ENCODE measurements around the gene CAPN14.

Gene CAPN14

DNA sequence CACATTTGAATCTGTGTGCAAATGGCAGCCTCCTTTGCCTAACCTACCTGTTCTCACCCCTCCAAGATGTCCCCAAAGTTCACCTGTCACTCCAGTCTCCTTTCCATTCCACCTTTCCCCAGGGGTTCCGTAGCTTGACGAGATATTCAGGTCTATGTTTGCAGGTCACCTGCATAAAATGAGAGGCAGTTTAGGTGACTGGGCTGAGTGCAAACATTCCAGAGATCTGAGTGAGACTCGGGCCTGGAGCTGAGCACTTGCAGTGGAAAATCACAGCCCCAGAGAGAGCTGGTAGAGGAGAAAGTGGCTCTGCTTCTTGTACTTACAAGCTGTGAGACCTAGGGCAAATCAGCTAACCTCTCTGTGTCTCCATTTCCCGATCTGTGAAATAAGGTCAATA, 20.1 kb downstream of the CAPN14 start:
- H3K4me3 ChIP-seq (ENCODE audit: low read depth, low read length): no peak overlapping the region
- no peak for DNase-seq (ENCODE audit: low read depth)
- TF ChIP-seq, protein P1, sequence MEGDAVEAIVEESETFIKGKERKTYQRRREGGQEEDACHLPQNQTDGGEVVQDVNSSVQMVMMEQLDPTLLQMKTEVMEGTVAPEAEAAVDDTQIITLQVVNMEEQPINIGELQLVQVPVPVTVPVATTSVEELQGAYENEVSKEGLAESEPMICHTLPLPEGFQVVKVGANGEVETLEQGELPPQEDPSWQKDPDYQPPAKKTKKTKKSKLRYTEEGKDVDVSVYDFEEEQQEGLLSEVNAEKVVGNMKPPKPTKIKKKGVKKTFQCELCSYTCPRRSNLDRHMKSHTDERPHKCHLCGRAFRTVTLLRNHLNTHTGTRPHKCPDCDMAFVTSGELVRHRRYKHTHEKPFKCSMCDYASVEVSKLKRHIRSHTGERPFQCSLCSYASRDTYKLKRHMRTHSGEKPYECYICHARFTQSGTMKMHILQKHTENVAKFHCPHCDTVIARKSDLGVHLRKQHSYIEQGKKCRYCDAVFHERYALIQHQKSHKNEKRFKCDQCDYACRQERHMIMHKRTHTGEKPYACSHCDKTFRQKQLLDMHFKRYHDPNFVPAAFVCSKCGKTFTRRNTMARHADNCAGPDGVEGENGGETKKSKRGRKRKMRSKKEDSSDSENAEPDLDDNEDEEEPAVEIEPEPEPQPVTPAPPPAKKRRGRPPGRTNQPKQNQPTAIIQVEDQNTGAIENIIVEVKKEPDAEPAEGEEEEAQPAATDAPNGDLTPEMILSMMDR (IDR thresholded peaks at IDR 0.05; ENCODE audit: low read depth, low read length, missing control alignments): no peak

DNA sequence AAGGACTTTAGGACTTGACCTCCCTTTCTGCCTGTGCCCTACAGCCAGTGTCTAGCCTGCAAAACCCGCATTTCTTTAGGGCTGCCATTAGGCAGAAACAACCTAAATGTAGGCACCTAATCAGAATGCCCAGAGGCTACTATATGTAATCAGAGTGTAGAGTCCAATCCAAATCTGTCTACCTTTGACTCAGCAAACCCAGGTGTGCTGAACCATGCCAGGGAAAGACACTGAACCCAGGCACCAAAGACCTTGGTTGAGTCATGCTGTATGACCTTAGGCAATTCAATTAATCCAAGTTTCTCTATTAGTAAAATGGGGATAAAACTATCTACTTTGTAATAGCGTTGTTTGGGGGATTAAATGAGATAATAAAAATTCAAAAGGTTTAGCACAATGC, 20.7 kb downstream of the CAPN14 start:
- TF ChIP-seq, protein P1 (IDR thresholded peaks at IDR 0.05; ENCODE audit: low read depth, low read length, missing control alignments): no peak
- DNase-seq (ENCODE audit: low read depth): no peak
- no peak overlapping the region for H3K4me3 ChIP-seq (ENCODE audit: low read depth, low read length)

DNA sequence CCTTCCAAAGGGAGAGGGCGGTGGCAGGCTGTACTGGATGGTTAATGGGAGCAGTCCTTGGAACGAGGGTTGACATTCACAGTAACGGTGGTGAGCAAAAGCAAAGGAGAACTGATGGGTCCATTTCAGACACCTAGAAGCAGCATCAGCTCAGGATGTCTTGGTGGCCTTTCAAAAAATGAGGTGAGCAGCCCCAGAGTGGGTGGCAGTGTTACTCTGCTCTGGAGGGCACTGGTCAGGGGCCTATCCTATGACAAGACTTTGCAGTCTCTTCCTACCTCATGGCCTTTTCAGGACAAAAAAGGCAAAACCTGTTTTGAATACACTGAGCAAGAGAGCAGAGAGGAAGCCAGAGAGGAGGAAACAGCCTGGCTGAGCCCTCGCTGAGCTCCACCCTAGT, 23.5 kb downstream of the CAPN14 start:
- no peak for DNase-seq (ENCODE audit: low read depth)
- TF ChIP-seq, protein P1 (IDR thresholded peaks at IDR 0.05; ENCODE audit: low read depth, low read length, missing control alignments): no peak
- H3K4me3 ChIP-seq (ENCODE audit: low read depth, low read length): no peak overlapping the region

DNA sequence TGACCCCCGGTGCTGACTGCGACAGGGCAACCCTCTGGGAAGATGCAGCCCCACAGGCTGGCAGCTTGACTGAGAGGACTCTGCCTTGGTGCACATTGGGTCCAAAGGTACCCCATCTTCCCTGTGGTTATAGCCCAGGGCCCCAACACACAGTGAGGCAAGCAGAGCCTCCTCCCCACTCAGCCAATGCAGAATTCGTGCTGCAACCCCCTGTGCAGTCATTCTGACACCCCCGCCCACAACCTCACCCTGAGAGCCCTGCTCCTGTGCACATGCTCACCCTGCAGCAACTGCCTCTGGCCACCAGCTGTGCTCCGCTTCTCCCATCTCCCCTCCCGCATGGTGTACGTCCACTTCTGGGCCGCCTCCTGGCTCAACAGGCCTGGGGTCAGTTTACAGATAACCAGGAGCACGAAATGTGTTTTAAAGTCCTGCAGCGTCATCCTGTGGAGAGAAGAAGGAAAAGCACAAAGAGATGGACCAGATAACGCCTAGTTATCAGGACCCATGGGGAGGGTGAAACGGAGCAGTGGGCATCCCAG, 24.4 kb downstream of the CAPN14 start:
- TF ChIP-seq, protein P1 (IDR thresholded peaks at IDR 0.05; ENCODE audit: low read depth, low read length, missing control alignments): no peak
- H3K4me3 ChIP-seq (ENCODE audit: low read depth, low read length): no peak overlapping the region
- no peak for DNase-seq (ENCODE audit: low read depth)

DNA sequence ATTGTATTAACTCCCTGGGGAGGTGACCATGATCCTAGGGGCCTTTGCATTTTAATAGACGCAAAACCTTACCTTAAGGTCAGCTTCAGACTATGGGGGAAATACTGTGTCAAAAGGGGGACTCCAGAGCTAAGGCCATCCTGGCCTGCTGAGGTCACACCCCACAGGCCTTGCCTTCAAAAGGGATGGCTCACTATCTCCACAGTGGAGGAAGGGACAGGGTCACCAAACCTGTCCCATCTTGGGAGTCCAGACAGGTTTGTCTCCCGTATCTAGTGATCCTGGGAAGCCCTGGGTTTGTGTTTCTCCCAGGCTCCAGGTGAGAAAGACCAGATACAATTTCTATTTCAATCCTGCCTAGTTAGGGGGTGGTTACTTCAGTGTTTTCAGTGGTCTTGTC, 24.9 kb downstream of the CAPN14 start:
- TF ChIP-seq, protein P1 (IDR thresholded peaks at IDR 0.05; ENCODE audit: low read depth, low read length, missing control alignments): no peak
- DNase-seq (ENCODE audit: low read depth): no peak

DNA sequence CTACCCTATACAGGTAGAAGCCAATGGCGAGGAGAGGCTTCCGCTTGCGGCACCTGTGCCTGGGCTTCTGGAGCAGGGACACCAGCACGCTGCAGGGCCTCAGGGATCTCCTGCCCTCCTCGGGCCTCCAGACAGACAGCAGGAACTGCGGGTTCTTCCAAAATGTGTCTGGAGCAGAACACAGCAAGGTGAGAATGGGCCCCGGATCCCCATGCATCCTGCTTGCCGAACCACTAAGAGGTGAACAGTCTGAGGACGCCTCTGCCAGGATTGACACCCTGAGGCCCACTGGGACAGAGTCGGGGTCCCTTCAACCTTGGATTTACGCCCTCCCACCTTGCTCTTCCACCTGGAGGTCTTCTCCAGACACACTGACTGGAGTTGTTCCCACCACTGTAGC, 25.4 kb downstream of the CAPN14 start:
- TF ChIP-seq, protein P1 (IDR thresholded peaks at IDR 0.05; ENCODE audit: low read depth, low read length, missing control alignments): no peak
- no peak for DNase-seq (ENCODE audit: low read depth)
- no peak overlapping the region for H3K4me3 ChIP-seq (ENCODE audit: low read depth, low read length)

More for the DNA sequence above, 24.9 kb downstream of the CAPN14 start:
- H3K4me3 ChIP-seq (ENCODE audit: low read depth, low read length): no peak overlapping the region

DNA sequence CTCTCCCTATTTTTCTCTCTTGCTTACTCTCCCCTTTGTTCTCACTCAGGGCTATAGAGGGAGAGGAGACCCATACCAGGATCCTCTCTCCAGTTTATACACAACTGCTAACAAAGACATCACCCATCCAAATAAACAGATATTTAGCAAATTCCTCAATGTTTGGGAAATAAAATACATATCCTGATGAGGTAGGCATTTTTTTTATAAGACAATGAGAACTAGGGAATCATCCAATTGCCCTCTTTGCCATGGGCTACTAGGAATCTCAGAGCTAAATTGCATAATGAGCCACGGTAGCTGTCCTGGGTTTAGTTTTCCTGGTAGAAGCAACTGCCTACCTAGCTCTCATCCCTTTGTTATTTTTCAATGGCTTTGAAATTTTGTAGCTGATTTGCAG, 27.1 kb downstream of the CAPN14 start:
- no peak overlapping the region for H3K4me3 ChIP-seq (ENCODE audit: low read depth, low read length)
- no peak for DNase-seq (ENCODE audit: low read depth)
- TF ChIP-seq, protein P1 (IDR thresholded peaks at IDR 0.05; ENCODE audit: low read depth, low read length, missing control alignments): no peak
